CD14-positive monocyte (primary cell): ENCODE results near the gene MAP3K13. TPM values are rescaled to one million over a fixed set of nuclear protein-coding genes. Genes with fewer than 3 reads are reported as not detected.
"Not testable (repeated sequence)": the region's sequence is repeated elsewhere in the genome, so short reads cannot be mapped to it uniquely, and the experiment has no call there.

Experiments
- DNase-seq, 3 donors: peaks; one replicate each; pipeline ENCODE4 v3.0.0-alpha.2; 2011 to 2022
- H2AFZ ChIP-seq: 2 replicates; pipeline ENCODE4 v1.6.0; 2012; ENCODE audit warnings: mild to moderate bottlenecking, low read depth, low read length, inconsistent platforms; ENCODE audit not compliant: insufficient read depth, poor library complexity, severe bottlenecking
- H3K27ac ChIP-seq, 2 donors: 1 replicate in 1 of 2; 2 replicates in 1 of 2; pipeline ENCODE4 v1.5.1; 2012 to 2013; ENCODE audit warnings: low read length in 2 of 2, control low read depth in 1 of 2, inconsistent platforms in 1 of 2, low read depth in 1 of 2, mild to moderate bottlenecking in 1 of 2
- H3K27me3 ChIP-seq, 2 donors: one replicate each; pipeline versions ENCODE4 v1.6.0 to v1.6.1; 2011 to 2013; ENCODE audit warnings: low read length in 2 of 2; ENCODE audit not compliant: control insufficient read depth in 2 of 2, insufficient read depth in 2 of 2
- H3K36me3 ChIP-seq, 2 donors: replicated peaks in 1 of 2; 1 replicate in 1 of 2; 2 replicates in 1 of 2; pipeline versions ENCODE4 v1.5.1 to v1.6.1; 2012 to 2013; ENCODE audit warnings: low read length in 2 of 2, control low read depth in 1 of 2, inconsistent platforms in 1 of 2, mild to moderate bottlenecking in 1 of 2; ENCODE audit not compliant: insufficient read depth in 2 of 2, control insufficient read depth in 1 of 2
- H3K4me1 ChIP-seq, 2 donors: 1 replicate in 1 of 2; 2 replicates in 1 of 2; pipeline versions ENCODE4 v1.5.1 to v1.6.1; 2012 to 2013; ENCODE audit warnings: low read length in 2 of 2, control low read depth in 1 of 2, inconsistent platforms in 1 of 2, mild to moderate bottlenecking in 1 of 2, moderate library complexity in 1 of 2; ENCODE audit not compliant: insufficient read depth in 2 of 2, control insufficient read depth in 1 of 2
- H3K4me2 ChIP-seq: replicated peaks from 2 replicates; pipeline ENCODE3; 2012; ENCODE audit warnings: low read length, moderate library complexity, mild to moderate bottlenecking; ENCODE audit not compliant: poor library complexity, severe bottlenecking; ENCODE audit errors: extremely low read depth
- H3K4me3 ChIP-seq, 3 experiments: fragments of 200-600 bp in 1 of 3; sonication (generic) in 1 of 3; replicated peaks in 1 of 3; 1 replicate in 2 of 3; 2 replicates in 1 of 3; pipeline ENCODE4 v1.5.1; 2011 to 2013; ENCODE audit warnings: low read length in 3 of 3, mild to moderate bottlenecking in 3 of 3, control low read depth in 2 of 3, low read depth in 2 of 3, inconsistent platforms in 1 of 3, moderate library complexity in 1 of 3
- H3K79me2 ChIP-seq: 2 replicates; pipeline ENCODE4 v1.6.0; 2012; ENCODE audit warnings: mild to moderate bottlenecking, control low read depth, inconsistent platforms, low read length, moderate library complexity; ENCODE audit not compliant: insufficient read depth
- H3K9ac ChIP-seq: 2 replicates; pipeline ENCODE4 v1.6.0; 2017; ENCODE audit warnings: low read length, mild to moderate bottlenecking; ENCODE audit not compliant: insufficient read depth, poor library complexity, severe bottlenecking
- H3K9me3 ChIP-seq, 2 donors: replicated peaks in 1 of 2; 1 replicate in 1 of 2; 2 replicates in 1 of 2; pipeline versions ENCODE4 v1.5.1 to v1.6.1; 2012 to 2013; ENCODE audit warnings: low read length in 2 of 2, control low read depth in 1 of 2; ENCODE audit not compliant: control insufficient read depth in 1 of 2, insufficient read depth in 1 of 2
- H4K20me1 ChIP-seq: 2 replicates; pipeline ENCODE4 v1.6.0; 2012; ENCODE audit warnings: mild to moderate bottlenecking, low read length, control low read depth, moderate library complexity; ENCODE audit not compliant: insufficient read depth
- H3K27ac Mint-ChIP-seq, 7 donors: one replicate each; pipeline ENCODE4 v1.8.0; 2020; ENCODE audit warnings: mild to moderate bottlenecking in 7 of 7, mixed read lengths in 7 of 7, moderate library complexity in 6 of 7, inconsistent platforms in 2 of 7
- H3K27me3 Mint-ChIP-seq, 3 donors: one replicate each; pipeline ENCODE4 v1.8.0; 2021 to 2022; ENCODE audit warnings: low read depth in 3 of 3, mild to moderate bottlenecking in 3 of 3, mixed read lengths in 3 of 3, moderate library complexity in 3 of 3, inconsistent platforms in 1 of 3
- H3K36me3 Mint-ChIP-seq, 2 donors: one replicate each; pipeline ENCODE4 v1.8.0; 2020; ENCODE audit warnings: mixed read lengths in 2 of 2, inconsistent platforms in 1 of 2, mild to moderate bottlenecking in 1 of 2
- H3K4me1 Mint-ChIP-seq: one replicate; pipeline ENCODE4 v1.8.0; 2020; ENCODE audit warnings: mild to moderate bottlenecking, mixed read lengths
- H3K4me3 Mint-ChIP-seq, 2 donors: one replicate each; pipeline ENCODE4 v1.8.0; 2020; ENCODE audit warnings: mild to moderate bottlenecking in 2 of 2, mixed read lengths in 2 of 2, moderate library complexity in 1 of 2
- H3K9me3 Mint-ChIP-seq, 7 donors: one replicate each; pipeline ENCODE4 v1.8.0; 2020 to 2022; ENCODE audit warnings: mixed read lengths in 7 of 7, mild to moderate bottlenecking in 6 of 7, moderate library complexity in 6 of 7, inconsistent platforms in 2 of 7
- CTCF ChIP-seq: fragments of 200-600 bp; IDR thresholded peaks from one replicate; pipeline ENCODE4 v1.8.0; 2022; ENCODE audit warnings: antibody characterized with exemption, mild to moderate bottlenecking
- WGBS: methylation state at CpG from one replicate; pipeline ENCODE4 v1.1.5; 2013; ENCODE audit warnings: missing lambda C conversion rate; ENCODE audit not compliant: insufficient coverage; 5-methylcytosine and 5-hydroxymethylcytosine counted together
- intact Hi-C, 2 donors: fragments of 100-400 bp; cut with micrococcal nuclease; formaldehyde crosslinking; loops; one replicate each; pipeline versions ENCODE4 v1.15.0 to v1.15.1; 2023
- polyA plus RNA-seq, 3 donors: library from polyadenylated mRNA; depleted of rRNA in 1 of 3; unstranded in 2 of 3; stranded (reverse) in 1 of 3; fragments of 300-500 nt in 2 of 3; fragments of >200 nt in 1 of 3; fragmentation: Illumina TruSeq in 2 of 3; gene quantifications; 1 replicate in 2 of 3; 2 replicates in 1 of 3; pipeline ENCODE4 v1.2.3, GENCODE V29; 2012 to 2021

MAP3K13 gene
- polyA plus RNA-seq, 3 donors: 5.0 to 34.2 (median 30.9) TPM

- Histone ChIP-seq H3K36me3 (no peaks in the 10 kb centered on the region), H2AFZ (no peak overlapping the region), H3K79me2 (no peaks in the 10 kb centered on the region), H3K4me2 (no peak overlapping the region), H3K9me3 (no peaks in the 10 kb centered on the region), H3K27me3 (peaks cover 34 to 36% of the 10 kb centered on the region in 2 donors), H3K27ac (no peak overlapping the region), H4K20me1 (no peaks in the 10 kb centered on the region), H3K9ac (no peak overlapping the region), H3K4me1 (peaks cover 4 to 5% of the 10 kb centered on the region in 2 donors), H3K4me3 (no peak overlapping the region)
- Mint-ChIP-seq H3K9me3 (peaks cover 0 to 2% (median 0%) of the 10 kb centered on the region in 7 donors), H3K4me3 (no peak overlapping the region), H3K4me1 (peaks cover 16% of the 10 kb centered on the region), H3K36me3 (no peaks in the 10 kb centered on the region), H3K27ac (no peak overlapping the region), H3K27me3 (peaks cover 28 to 52% (median 31%) of the 10 kb centered on the region in 3 donors)
- TF ChIP-seq CTCF: no peak
- DNase-seq: no peak
- intact Hi-C loops: no loop called here
Measured at GRCh38 chr3:185366913-185367312, 4.0 kb downstream of the MAP3K13 start.

GRCh38 chr3:185370349-185370748 is 7.4 kb downstream of the MAP3K13 start:
- H3K4me1 ChIP-seq, H3K9ac ChIP-seq, H3K27ac ChIP-seq, H3K36me3 ChIP-seq, H2AFZ ChIP-seq, intact Hi-C loops, H3K4me1 Mint-ChIP-seq, H3K9me3 ChIP-seq, H3K4me3 Mint-ChIP-seq, DNase-seq, H3K79me2 ChIP-seq, H3K4me3 ChIP-seq, H3K36me3 Mint-ChIP-seq, H4K20me1 ChIP-seq, H3K4me2 ChIP-seq, H3K27ac Mint-ChIP-seq, H3K9me3 Mint-ChIP-seq: not testable (repeated sequence)
- peaks cover 12 to 18% of the 10 kb centered on the region in 2 donors for H3K27me3 ChIP-seq
- 0% methylated on average over 1 of the region's 6 CpGs for WGBS
- peaks cover 17 to 27% (median 19%) of the 10 kb centered on the region in 3 donors for H3K27me3 Mint-ChIP-seq
